Epithelial cell of umbilical artery (primary cell): Measurements from ENCODE around the gene CPEB1. TPM values are rescaled to one million over a fixed set of nuclear protein-coding genes. Genes with fewer than 3 reads are reported as not detected.

Experiments
- total RNA-seq: library from RNA; depleted of rRNA; stranded (reverse); fragments of >200 nt; gene quantifications from 2 replicates; pipeline ENCODE4 v1.2.3, GENCODE V29; 2014

The CPEB1 gene
- total RNA-seq: 0.91 TPM in 1 of 2 replicates, not detected in the other

DNA sequence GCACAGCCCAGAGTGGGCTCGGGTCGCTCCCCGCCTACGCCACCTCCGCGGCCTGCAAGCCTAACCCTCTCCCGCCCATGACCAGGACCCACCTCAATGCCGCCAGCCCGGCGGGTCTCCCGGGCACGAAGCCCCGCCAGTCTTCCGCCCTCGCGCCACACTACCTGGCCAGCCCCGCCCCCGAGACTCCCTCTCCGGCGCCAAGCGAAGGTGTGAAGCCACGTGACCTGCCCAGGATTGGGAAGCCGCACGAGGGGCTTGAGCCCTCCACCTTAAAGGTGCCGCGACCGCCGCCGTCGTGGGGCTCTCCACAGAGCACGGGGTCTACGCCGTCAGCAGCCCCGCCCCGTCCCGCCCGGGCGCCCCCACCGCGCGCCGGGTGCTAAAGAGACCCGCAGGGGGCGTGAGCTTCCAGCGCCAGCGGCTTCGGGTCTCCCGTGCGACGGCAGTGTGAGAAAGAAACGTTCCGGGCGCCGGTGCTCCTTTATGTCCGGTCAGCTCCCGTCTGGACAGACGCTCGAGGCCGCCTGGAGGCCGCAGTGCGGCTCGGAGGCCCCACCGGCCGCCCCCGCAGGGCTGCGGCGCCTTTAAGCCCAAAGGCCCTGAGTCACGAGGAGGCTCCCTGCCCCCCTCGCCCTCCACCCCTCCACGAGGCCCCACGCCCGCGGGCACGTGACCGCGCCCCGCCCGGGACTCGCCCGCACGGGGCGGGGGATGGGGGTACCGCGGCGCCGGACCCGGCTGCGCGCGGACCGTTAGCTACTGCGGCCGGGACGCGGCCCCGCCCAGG lies at the start of gene CPEB1:
TSS of gene CPEB1 (minus strand) at position 319 of the 790 bp plus-strand sequence. CDS start 18,904 bp downstream, outside the sequence.

DNA sequence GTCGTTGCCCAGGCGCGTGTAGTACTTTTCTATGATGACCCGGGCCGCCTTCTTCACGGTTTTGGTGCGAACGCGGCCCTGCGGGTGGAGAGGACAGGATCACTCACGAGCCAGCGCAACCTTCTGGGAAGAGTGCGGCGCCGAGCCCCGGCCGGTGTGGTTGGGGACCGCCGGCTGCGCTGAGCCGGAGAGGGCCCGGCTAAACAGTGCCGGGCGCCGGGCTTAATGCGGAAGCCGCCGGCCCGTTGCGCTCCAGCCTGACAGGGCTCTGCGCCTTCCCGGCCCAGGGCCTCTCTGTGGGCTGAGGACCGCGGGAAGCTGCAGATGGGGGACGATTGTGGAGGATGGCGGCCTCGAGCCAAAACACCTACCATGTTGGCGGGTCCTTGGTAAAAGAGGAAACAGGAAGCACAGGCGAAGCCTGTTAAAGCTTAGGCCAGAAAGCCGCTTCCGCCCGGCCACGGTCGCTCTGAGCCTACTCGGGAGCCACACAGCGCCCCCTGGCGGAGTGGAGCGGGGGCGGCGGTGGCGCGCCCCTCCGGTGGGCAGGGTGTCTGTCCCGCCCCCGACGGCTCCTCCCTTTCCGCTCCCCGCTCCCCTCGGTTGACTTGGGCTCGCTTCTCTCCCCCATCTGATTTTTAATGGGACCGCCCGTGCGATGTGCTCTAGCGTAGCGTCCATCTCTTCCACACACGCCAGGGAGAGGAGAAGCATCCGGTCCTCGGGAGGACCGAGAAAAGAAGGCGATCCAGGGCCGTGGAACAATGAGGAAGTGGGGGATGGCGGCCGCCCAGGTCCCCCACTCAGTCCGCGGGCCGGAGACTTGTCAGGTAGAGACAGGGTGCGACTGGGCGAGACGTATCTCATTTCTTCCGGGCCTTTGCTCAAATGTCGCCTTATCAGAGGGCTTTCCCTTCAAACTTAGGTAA lies 106.8 kb downstream of the CPEB1 start, which contains the start of gene RPS17:
TSS of gene RPS17 (minus strand) at position 403 of the 929 bp plus-strand sequence. CDS start at position 374, 29 bp downstream.

Other genes starting within 250 kb of the CPEB1 start
- 0.97 and 2.0 TPM in 2 replicates for gene GOLGA6L9, start 217.5 kb downstream of the CPEB1 start, total RNA-seq
- 1,429 and 2,086 TPM in 2 replicates for gene RPS17, start 106.9 kb downstream of the CPEB1 start, total RNA-seq
- not detected in 2 replicates for gene AP3B2, start 62.5 kb upstream of the CPEB1 start, total RNA-seq
- gene FSD2, start 158.7 kb upstream of the CPEB1 start, total RNA-seq: not detected in 2 replicates
- 3.6 and 4.9 TPM in 2 replicates for gene WHAMM, start 162.3 kb upstream of the CPEB1 start, total RNA-seq